NT2/D1 (cell line): ENCODE results near the gene PIK3AP1.
"Not testable (repeated sequence)": the region's sequence is repeated elsewhere in the genome, so short reads cannot be mapped to it uniquely, and the experiment has no call there.

Source experiments
- DNase-seq: peaks from one replicate; pipeline ENCODE4 v3.0.0-alpha.2; 2011; ENCODE audit warnings: low read depth, low spot score
- H3K27me3 ChIP-seq: 2 replicates; pipeline ENCODE4 v1.6.0; 2011; ENCODE audit warnings: mild to moderate bottlenecking; ENCODE audit not compliant: insufficient read length, insufficient read depth
- H3K36me3 ChIP-seq: 2 replicates; pipeline ENCODE4 v1.6.1; 2011; ENCODE audit warnings: mild to moderate bottlenecking, low read length, mixed read lengths; ENCODE audit not compliant: insufficient read depth, insufficient read length
- H3K4me1 ChIP-seq: 2 replicates; pipeline ENCODE4 v1.5.1; 2011; ENCODE audit not compliant: insufficient read depth, insufficient read length
- H3K4me3 ChIP-seq: 2 replicates; pipeline ENCODE4 v1.5.1; 2011; ENCODE audit warnings: low read depth; ENCODE audit not compliant: insufficient read length
- H3K9ac ChIP-seq: 2 replicates; pipeline ENCODE4 v1.6.0; 2011; ENCODE audit warnings: low read depth; ENCODE audit not compliant: insufficient read length
- H3K9me3 ChIP-seq: 2 replicates; pipeline ENCODE4 v1.5.1; 2011; ENCODE audit warnings: mild to moderate bottlenecking, low read length; ENCODE audit not compliant: insufficient read depth
- SUZ12 ChIP-seq: IDR thresholded peaks from 2 replicates; pipeline ENCODE4 v1.6.1; 2011; ENCODE audit not compliant: insufficient read length, insufficient read depth; ENCODE audit errors: extremely low read depth
- YY1 ChIP-seq: IDR thresholded peaks from 2 replicates; pipeline ENCODE4 v1.6.1; 2011; ENCODE audit not compliant: insufficient read length, insufficient read depth
- ZNF274 ChIP-seq: IDR thresholded peaks from 2 replicates; pipeline ENCODE4 v1.6.1; 2011; ENCODE audit warnings: mild to moderate bottlenecking, low read depth, low read length

The PIK3AP1 gene

DNA sequence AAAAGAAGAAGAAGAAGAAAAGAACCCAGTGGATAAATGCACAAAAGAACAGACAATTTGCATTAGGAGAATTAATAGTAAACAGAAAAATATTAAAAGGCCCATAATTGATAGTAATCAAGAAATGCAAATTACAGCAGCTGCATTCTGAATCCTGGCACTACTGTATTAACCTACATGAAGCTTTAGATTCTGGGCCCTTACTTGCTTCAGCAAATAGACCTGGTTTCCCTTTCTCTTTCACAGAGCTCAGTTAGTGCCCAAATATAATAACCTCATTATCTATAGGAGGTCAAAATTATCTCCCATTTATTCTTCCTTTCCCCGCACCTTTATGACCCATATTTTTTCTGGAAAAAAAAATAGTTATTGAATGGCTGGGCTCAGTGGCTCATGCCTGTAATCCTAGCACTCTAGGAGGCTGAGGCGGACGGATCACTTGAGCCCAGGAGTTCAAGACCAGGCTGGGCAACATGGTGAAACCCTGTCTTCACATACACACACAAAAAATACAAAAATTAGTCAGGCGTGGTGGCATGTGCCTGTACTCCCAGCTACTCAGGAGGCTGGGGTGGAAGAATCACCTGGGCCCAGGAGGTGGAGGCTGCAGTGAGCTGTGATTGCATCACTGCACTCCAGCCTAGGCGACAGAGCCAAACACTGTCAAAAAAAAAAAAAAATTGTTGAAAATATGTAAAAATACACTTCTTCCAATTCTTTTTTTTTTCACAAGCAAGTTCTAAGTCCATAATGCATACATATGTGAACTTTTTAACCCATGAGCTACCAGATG lies 36.0 kb upstream of the PIK3AP1 start:
- Histone ChIP-seq H3K9me3 (no peaks in the 10 kb centered on the region), H3K27me3 (no peaks in the 10 kb centered on the region), H3K36me3 (no peaks in the 10 kb centered on the region), H3K9ac (no peak overlapping the region), H3K4me1 (no peaks in the 10 kb centered on the region), H3K4me3 (no peak overlapping the region)
- DNase-seq: no peak
- TF ChIP-seq SUZ12 (no peak), YY1 (no peak), ZNF274 (no peak)

DNA sequence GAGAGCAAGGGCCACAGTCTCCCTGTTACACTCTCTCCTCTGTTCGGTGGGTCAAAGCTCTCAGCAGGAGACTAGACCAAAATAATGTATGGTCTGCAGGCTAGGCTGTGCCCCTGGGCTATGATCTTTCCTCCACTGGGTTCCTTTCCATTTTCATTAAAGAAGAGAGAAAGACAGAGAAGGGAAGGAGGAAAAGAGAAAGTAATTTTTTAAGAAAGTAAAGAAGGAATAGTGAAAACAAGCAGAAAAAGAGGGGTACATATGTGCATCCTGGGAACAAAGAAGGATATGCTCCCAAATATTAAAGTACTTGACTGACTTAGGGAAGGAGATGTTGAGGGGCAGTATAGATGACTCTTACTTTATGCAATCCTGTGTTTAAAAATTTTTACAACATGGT lies 33.6 kb upstream of the PIK3AP1 start:
- Histone ChIP-seq H3K4me3 (no peak overlapping the region), H3K36me3 (no peaks in the 10 kb centered on the region), H3K9me3 (no peaks in the 10 kb centered on the region), H3K27me3 (no peaks in the 10 kb centered on the region), H3K4me1 (no peaks in the 10 kb centered on the region), H3K9ac (no peak overlapping the region)
- DNase-seq: no peak
- TF ChIP-seq YY1 (no peak), ZNF274 (no peak), SUZ12 (no peak)

DNA sequence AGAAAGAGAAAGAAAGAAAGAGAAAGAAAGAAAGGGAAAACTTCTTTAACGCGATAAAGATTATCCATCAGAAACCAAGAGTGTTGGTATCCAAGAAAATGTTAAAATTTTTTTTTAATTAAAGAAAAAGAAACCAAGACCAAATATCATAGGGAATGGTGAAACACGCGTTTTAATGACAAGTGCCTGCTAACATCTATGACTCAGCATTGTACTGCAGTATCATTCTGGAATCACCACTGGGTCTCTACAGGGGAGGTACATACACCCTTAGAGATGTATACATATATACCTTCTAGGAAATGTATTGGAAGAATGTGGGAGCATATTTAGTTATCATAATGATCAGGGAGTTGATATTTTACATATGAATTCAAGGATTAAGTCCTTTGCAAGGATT lies 32.1 kb upstream of the PIK3AP1 start:
- DNase-seq: no peak
- Histone ChIP-seq H3K9me3 (no peaks in the 10 kb centered on the region), H3K9ac (no peak overlapping the region), H3K4me3 (no peak overlapping the region), H3K27me3 (no peaks in the 10 kb centered on the region), H3K4me1 (no peaks in the 10 kb centered on the region), H3K36me3 (no peaks in the 10 kb centered on the region)
- TF ChIP-seq ZNF274 (no peak), SUZ12 (no peak), YY1 (no peak)

DNA sequence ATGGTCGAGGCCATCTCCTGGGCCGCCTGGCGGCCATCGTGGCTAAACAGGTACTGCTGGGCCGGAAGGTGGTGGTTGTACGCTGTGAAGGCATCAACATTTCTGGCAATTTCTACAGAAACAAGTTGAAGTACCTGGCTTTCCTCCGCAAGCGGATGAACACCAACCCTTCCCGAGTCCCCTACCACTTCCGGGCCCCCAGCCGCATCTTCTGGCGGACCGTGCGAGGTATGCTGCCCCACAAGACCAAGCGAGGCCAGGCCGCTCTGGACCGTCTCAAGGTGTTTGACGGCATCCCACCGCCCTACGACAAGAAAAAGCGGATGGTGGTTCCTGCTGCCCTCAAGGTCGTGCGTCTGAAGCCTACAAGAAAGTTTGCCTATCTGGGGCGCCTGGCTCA lies 30.0 kb upstream of the PIK3AP1 start:
- H3K9me3 ChIP-seq, H3K4me3 ChIP-seq, H3K4me1 ChIP-seq, DNase-seq, H3K27me3 ChIP-seq, H3K9ac ChIP-seq, H3K36me3 ChIP-seq: not testable (repeated sequence)

DNA sequence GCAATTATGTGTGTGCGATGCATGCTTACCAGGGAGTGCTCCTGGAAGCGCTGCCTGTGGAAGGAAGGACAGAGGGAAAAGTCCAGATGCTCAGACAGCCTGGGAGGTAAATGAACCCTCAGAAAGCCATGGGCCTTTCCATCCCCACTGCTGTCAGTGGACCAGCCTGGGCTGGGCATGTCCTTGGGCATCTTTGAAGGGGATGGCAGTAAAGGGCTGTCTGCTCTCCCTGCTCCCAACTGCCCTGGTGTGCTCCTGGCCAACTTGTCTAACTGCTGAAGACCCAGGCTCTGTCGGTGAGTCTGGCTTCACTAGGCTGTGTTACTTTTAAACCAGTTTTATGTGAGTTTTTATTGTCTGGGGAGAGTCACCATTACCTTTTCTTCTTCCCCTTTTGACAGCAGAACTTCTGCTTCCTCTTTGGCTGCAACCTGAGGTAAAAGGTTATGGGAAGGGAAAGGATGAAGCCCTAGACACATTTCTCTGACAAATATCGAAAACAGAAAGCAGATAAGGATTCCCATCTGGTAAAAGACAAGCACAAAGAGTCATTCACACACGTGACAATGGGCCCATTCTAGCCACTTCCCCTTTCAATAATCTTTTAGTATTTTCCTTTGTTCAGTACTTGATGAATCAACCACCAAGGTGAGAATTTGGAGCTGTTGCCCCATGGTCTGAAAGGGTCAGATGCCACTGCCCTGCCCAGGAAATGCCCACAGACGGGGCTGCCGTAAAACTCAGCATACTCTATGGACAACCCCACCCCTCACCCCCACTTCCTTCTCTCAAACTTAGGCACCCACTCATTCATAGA lies 27.6 kb upstream of the PIK3AP1 start:
- no peaks in the 10 kb centered on the region for H3K27me3 ChIP-seq
- TF ChIP-seq YY1 (no peak), SUZ12 (no peak), ZNF274 (no peak)
- H3K9me3 ChIP-seq: no peaks in the 10 kb centered on the region
- H3K36me3 ChIP-seq: no peaks in the 10 kb centered on the region
- H3K9ac ChIP-seq: no peak overlapping the region
- DNase-seq: no peak
- no peaks in the 10 kb centered on the region for H3K4me1 ChIP-seq
- H3K4me3 ChIP-seq: no peak overlapping the region

DNA sequence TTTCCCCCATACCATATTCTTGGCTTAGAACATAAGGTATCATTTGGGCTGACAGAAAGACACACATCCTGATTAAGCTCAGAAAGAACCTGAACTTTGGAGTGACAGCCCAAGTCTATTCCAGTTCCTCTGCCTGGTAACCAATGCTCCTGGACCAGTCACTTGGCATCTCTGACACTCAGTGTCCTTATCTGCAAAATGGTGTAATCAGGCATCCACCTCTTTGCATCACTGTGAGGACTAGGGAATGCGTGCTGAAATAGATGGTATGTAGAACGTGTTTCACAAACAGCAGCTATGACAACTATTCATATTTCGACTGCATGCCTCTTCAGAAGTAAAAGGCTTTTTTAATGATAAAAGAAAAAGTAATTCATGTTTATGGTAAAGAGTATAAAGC lies 26.2 kb upstream of the PIK3AP1 start:
- TF ChIP-seq YY1 (no peak), ZNF274 (no peak), SUZ12 (no peak)
- Histone ChIP-seq H3K9me3 (no peaks in the 10 kb centered on the region), H3K27me3 (no peaks in the 10 kb centered on the region), H3K4me1 (no peaks in the 10 kb centered on the region), H3K36me3 (no peaks in the 10 kb centered on the region), H3K4me3 (no peak overlapping the region), H3K9ac (no peak overlapping the region)
- DNase-seq: no peak

DNA sequence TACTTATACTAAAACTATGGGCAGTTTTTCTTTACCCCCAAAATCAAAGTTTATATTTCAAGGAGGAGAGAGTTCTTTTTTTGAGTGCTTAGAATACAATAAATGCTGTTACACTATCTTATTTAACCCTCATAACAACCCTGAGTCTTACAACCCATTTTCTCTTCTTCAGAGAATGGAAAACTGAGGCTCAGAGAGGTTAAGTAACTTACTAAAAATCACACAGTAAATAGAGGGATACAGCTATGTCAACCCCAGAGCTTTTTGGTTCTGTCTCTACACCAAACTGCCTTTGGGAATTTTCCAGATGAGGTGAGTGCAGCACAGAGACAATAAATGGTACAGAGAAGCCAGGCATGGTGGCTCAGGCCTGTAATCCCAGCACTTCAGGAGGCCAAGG lies 25.6 kb upstream of the PIK3AP1 start:
- Histone ChIP-seq H3K9ac (no peak overlapping the region), H3K4me1 (no peaks in the 10 kb centered on the region), H3K4me3 (no peak overlapping the region), H3K36me3 (no peaks in the 10 kb centered on the region), H3K9me3 (no peaks in the 10 kb centered on the region), H3K27me3 (no peaks in the 10 kb centered on the region)
- DNase-seq: no peak
- TF ChIP-seq YY1 (no peak), SUZ12 (no peak), ZNF274 (no peak)
